Neural cell (in vitro differentiated cells): ENCODE data around the gene CASR. TPM values are rescaled to one million over a fixed set of nuclear protein-coding genes. Genes with fewer than 3 reads are reported as not detected.

Experiments
- H2AFZ ChIP-seq: fragments of 200-600, 300-800 bp; sonication (generic), shearing (Covaris generic); 2 replicates; pipeline ENCODE4 v1.6.0; 2014; ENCODE audit warnings: low read depth, mild to moderate bottlenecking, antibody characterized with exemption, low read length, moderate library complexity
- H3F3A ChIP-seq: fragments of 200-600 bp; shearing (Covaris generic); 2 replicates; pipeline ENCODE4 v1.6.1; 2016; ENCODE audit warnings: mild to moderate bottlenecking, moderate library complexity, mixed read lengths, antibody characterized with exemption, low read length; ENCODE audit not compliant: insufficient read depth, poor library complexity, severe bottlenecking
- H3K27ac ChIP-seq: fragments of 200-600, 300-800 bp; sonication (generic), shearing (Covaris generic); 2 replicates; pipeline ENCODE4 v1.5.1; 2014; ENCODE audit warnings: mild to moderate bottlenecking, low read length, moderate library complexity
- H3K27me3 ChIP-seq: fragments of 300-800, 200-600 bp; sonication (generic), shearing (Covaris generic); 2 replicates; pipeline ENCODE4 v1.6.0; 2014; ENCODE audit warnings: mild to moderate bottlenecking, low read depth, low read length, moderate library complexity; ENCODE audit not compliant: insufficient read depth
- H3K36me3 ChIP-seq: fragments of 300-800, 200-600 bp; sonication (generic), shearing (Covaris generic); 2 replicates; pipeline ENCODE4 v1.5.1; 2014; ENCODE audit warnings: mild to moderate bottlenecking, antibody characterized with exemption, low read length, moderate library complexity; ENCODE audit not compliant: insufficient read depth
- H3K4me2 ChIP-seq: fragments of 300-800, 200-600 bp; sonication (generic), shearing (Covaris generic); 2 replicates; pipeline ENCODE4 v1.6.0; 2014; ENCODE audit warnings: mild to moderate bottlenecking, low read length
- H3K4me3 ChIP-seq: fragments of 300-800, 200-600 bp; sonication (generic), shearing (Covaris generic); 2 replicates; pipeline ENCODE4 v1.5.1; 2014; ENCODE audit warnings: mild to moderate bottlenecking, low read length, moderate library complexity
- H3K79me2 ChIP-seq: fragments of 200-600 bp; shearing (Covaris generic); replicated peaks from 2 replicates; pipeline ENCODE4 v1.6.0; 2014; ENCODE audit warnings: mild to moderate bottlenecking, low read length, moderate library complexity; ENCODE audit not compliant: insufficient read depth
- H3K9ac ChIP-seq: fragments of 300-800, 200-600 bp; sonication (generic), shearing (Covaris generic); 2 replicates; pipeline ENCODE4 v1.6.1; 2016; ENCODE audit warnings: mild to moderate bottlenecking, low read length, mixed read lengths
- H3K9me2 ChIP-seq: fragments of 200-600 bp; shearing (Covaris generic); 2 replicates; pipeline ENCODE4 v1.6.1; 2016; ENCODE audit warnings: mild to moderate bottlenecking, low read length, mixed read lengths; ENCODE audit not compliant: insufficient read depth
- H3K9me3 ChIP-seq: fragments of 200-600, 300-800 bp; sonication (generic), shearing (Covaris generic); 2 replicates; pipeline ENCODE4 v1.6.1; 2016; ENCODE audit warnings: mild to moderate bottlenecking, mixed run types, low read length, moderate library complexity, mixed read lengths
- H4K20me1 ChIP-seq: fragments of 200-600 bp; shearing (Covaris generic); 2 replicates; pipeline ENCODE4 v1.6.1; 2016; ENCODE audit warnings: mild to moderate bottlenecking, mixed run types; ENCODE audit not compliant: insufficient read depth
- EP300 ChIP-seq: fragments of 450-650 bp; conservative IDR thresholded peaks from 2 replicates; pipeline ENCODE4 v1.6.1; 2014; ENCODE audit warnings: antibody characterized with exemption, mild to moderate bottlenecking, moderate library complexity; ENCODE audit not compliant: poor library complexity, severe bottlenecking
- EZH2 ChIP-seq: fragments of 200-600, 300-800 bp; shearing (Covaris generic), sonication (generic); IDR thresholded peaks from 2 replicates; pipeline ENCODE4 v1.6.1; 2014; ENCODE audit warnings: antibody characterized with exemption, low read length, borderline replicate concordance, mild to moderate bottlenecking; ENCODE audit not compliant: insufficient read depth, poor library complexity, severe bottlenecking
- MXI1 ChIP-seq: fragments of 450-650 bp; conservative IDR thresholded peaks from 2 replicates; pipeline ENCODE4 v1.6.1; 2014; ENCODE audit warnings: antibody characterized with exemption, mild to moderate bottlenecking; ENCODE audit not compliant: poor library complexity, severe bottlenecking
- POLR2AphosphoS5 ChIP-seq: IDR thresholded peaks from 2 replicates; pipeline ENCODE4 v1.6.1; 2012
- RAD21 ChIP-seq: fragments of 450-650 bp; conservative IDR thresholded peaks from 2 replicates; pipeline ENCODE4 v1.6.1; 2014; ENCODE audit warnings: antibody characterized with exemption, mild to moderate bottlenecking, moderate library complexity
- SMC3 ChIP-seq: fragments of 450-650 bp; conservative IDR thresholded peaks from 2 replicates; pipeline ENCODE4 v1.6.1; 2014; ENCODE audit warnings: antibody characterized with exemption, mild to moderate bottlenecking, moderate library complexity; ENCODE audit not compliant: poor library complexity
- TAF1 ChIP-seq: IDR thresholded peaks from 2 replicates; pipeline ENCODE4 v1.6.1; 2012; ENCODE audit warnings: low read depth
- polyA plus RNA-seq: library from polyadenylated mRNA; depleted of rRNA; stranded (reverse); fragments of >200 nt; gene quantifications from 2 replicates; pipeline ENCODE4 v1.2.3, GENCODE V29; 2014
- TF ChIP-seq, protein P1 (sequence below): IDR thresholded peaks from 2 replicates; pipeline ENCODE4 v1.6.1; 2012; ENCODE audit warnings: borderline replicate concordance
- TF ChIP-seq, protein P2 (sequence below): fragments of 450-650 bp; IDR thresholded peaks from 2 replicates; pipeline ENCODE4 v1.5.1; 2014; ENCODE audit warnings: antibody characterized with exemption, mild to moderate bottlenecking, moderate library complexity; ENCODE audit not compliant: poor library complexity, severe bottlenecking

CASR gene
- polyA plus RNA-seq, 1 donor from 2014 or later: not detected

DNA sequence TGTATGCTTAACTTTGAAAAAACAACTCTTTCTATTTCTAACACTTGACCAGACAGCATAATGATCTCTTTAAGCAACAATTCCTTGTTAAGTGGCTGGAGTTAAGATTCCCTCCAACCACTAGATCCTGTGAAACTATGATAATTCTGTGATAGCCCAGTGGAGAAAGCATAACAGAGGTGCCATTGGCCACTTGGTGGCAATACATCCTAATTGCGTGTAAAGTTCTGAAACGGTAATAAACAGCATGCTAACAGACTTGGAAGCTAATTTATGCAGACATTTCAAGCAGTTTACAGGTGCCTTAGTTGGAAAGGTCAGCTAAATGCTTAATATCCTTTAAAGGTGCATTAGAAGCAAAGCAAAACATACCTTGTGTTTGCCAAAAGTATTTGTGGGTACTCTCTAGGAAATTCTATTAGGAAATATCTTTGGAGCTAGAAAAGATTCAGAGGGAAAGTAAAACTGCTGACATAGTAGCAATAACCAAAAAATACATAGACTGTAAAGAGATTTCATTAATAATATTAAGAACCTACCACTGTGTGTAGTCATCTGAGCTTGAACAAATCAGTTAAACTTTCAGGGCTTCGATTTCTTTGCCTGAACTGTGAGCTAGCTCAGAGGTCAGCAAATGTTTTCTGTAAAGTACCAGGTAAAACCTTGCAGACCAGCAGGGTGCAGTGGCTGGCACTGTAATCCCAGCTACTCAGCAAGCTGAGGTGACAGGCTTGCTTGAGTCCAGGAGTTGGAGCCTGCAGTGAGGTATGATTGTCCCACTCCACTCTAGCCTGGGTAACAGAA is 122.6 kb downstream of the CASR start:
- Histone ChIP-seq H3K9me3 (no peaks in the 10 kb centered on the region), H4K20me1 (no peaks in the 10 kb centered on the region), H3K9ac (no peak overlapping the region), H2AFZ (no peak overlapping the region), H3K36me3 (no peaks in the 10 kb centered on the region), H3K27me3 (no peaks in the 10 kb centered on the region), H3F3A (no peaks in the 10 kb centered on the region), H3K79me2 (no peaks in the 10 kb centered on the region), H3K9me2 (no peaks in the 10 kb centered on the region), H3K4me3 (no peak overlapping the region), H3K4me2 (no peak overlapping the region), H3K27ac (no peak overlapping the region)
- TF ChIP-seq TAF1 (no peak), MXI1 (no peak), SMC3 (no peak), EZH2 (no peak), EP300 (no peak), RAD21 (no peak), POLR2AphosphoS5 (no peak)
- TF ChIP-seq, protein P1, sequence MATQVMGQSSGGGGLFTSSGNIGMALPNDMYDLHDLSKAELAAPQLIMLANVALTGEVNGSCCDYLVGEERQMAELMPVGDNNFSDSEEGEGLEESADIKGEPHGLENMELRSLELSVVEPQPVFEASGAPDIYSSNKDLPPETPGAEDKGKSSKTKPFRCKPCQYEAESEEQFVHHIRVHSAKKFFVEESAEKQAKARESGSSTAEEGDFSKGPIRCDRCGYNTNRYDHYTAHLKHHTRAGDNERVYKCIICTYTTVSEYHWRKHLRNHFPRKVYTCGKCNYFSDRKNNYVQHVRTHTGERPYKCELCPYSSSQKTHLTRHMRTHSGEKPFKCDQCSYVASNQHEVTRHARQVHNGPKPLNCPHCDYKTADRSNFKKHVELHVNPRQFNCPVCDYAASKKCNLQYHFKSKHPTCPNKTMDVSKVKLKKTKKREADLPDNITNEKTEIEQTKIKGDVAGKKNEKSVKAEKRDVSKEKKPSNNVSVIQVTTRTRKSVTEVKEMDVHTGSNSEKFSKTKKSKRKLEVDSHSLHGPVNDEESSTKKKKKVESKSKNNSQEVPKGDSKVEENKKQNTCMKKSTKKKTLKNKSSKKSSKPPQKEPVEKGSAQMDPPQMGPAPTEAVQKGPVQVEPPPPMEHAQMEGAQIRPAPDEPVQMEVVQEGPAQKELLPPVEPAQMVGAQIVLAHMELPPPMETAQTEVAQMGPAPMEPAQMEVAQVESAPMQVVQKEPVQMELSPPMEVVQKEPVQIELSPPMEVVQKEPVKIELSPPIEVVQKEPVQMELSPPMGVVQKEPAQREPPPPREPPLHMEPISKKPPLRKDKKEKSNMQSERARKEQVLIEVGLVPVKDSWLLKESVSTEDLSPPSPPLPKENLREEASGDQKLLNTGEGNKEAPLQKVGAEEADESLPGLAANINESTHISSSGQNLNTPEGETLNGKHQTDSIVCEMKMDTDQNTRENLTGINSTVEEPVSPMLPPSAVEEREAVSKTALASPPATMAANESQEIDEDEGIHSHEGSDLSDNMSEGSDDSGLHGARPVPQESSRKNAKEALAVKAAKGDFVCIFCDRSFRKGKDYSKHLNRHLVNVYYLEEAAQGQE: no peak
- TF ChIP-seq, protein P2, sequence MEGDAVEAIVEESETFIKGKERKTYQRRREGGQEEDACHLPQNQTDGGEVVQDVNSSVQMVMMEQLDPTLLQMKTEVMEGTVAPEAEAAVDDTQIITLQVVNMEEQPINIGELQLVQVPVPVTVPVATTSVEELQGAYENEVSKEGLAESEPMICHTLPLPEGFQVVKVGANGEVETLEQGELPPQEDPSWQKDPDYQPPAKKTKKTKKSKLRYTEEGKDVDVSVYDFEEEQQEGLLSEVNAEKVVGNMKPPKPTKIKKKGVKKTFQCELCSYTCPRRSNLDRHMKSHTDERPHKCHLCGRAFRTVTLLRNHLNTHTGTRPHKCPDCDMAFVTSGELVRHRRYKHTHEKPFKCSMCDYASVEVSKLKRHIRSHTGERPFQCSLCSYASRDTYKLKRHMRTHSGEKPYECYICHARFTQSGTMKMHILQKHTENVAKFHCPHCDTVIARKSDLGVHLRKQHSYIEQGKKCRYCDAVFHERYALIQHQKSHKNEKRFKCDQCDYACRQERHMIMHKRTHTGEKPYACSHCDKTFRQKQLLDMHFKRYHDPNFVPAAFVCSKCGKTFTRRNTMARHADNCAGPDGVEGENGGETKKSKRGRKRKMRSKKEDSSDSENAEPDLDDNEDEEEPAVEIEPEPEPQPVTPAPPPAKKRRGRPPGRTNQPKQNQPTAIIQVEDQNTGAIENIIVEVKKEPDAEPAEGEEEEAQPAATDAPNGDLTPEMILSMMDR: no peak

- H3F3A ChIP-seq: no peaks in the 10 kb centered on the region
- H3K36me3 ChIP-seq: no peaks in the 10 kb centered on the region
- H4K20me1 ChIP-seq: no peaks in the 10 kb centered on the region
- no peaks in the 10 kb centered on the region for H3K27me3 ChIP-seq
- no peak overlapping the region for H3K4me3 ChIP-seq
- no peak overlapping the region for H3K27ac ChIP-seq
- H3K9me3 ChIP-seq: no peaks in the 10 kb centered on the region
- no peaks in the 10 kb centered on the region for H3K9me2 ChIP-seq
- no peaks in the 10 kb centered on the region for H3K79me2 ChIP-seq
- H3K4me2 ChIP-seq: no peak overlapping the region
- H3K9ac ChIP-seq: no peak overlapping the region
- no peak for TF ChIP-seq SMC3
- TF ChIP-seq, protein P1: no peak
- TF ChIP-seq MXI1: no peak
- TF ChIP-seq EP300: no peak
- no peak for TF ChIP-seq EZH2
- no peak for TF ChIP-seq RAD21
- TF ChIP-seq POLR2AphosphoS5: no peak
- TF ChIP-seq TAF1: no peak
- TF ChIP-seq, protein P2: no peak
- no peak overlapping the region for H2AFZ ChIP-seq
Observed at GRCh38 chr3:122306622-122306953, 123.1 kb downstream of the CASR start.
